Renal cortex interstitium (tissue), 11 donors: ENCODE data around the gene EXOC3L4. TPM values are rescaled to one million over a fixed set of nuclear protein-coding genes. Genes with fewer than 3 reads are reported as not detected.

Experiments
- DNase-seq, 11 donors: peaks; one replicate each; pipeline ENCODE4 v3.0.0-alpha.2; 2013; ENCODE audit warnings: low read depth in 9 of 11, low spot score in 4 of 11; ENCODE audit errors: extremely low read depth in 1 of 11
- polyA plus RNA-seq, 3 donors: library from polyadenylated mRNA; unstranded; fragments of 120-200 nt; gene quantifications; one replicate each; pipeline ENCODE4 v1.2.1, GENCODE V29; 2013; ENCODE audit not compliant: insufficient read length in 3 of 3

Gene EXOC3L4
- polyA plus RNA-seq, 3 donors, result 2.4 to 8.7 (median 4.5) TPM

- DNase-seq, result no peak
These were observed 64.2 kb downstream of the EXOC3L4 start for GRCh38 chr14:103158688-103159087.

Other genes starting within 250 kb of the EXOC3L4 start
- gene AMN, start 172.1 kb upstream of the EXOC3L4 start, polyA plus RNA-seq, result 10 to 100 TPM; 19.9 to 52.1 (median 42.7) TPM
- 10 to 100 TPM; 74.0 to 98.5 (median 84.0) TPM for gene CDC42BPB, start 37.2 kb upstream of the EXOC3L4 start, polyA plus RNA-seq
- gene LBHD2, start 10.5 kb upstream of the EXOC3L4 start, polyA plus RNA-seq, result not detected
- gene TNFAIP2, start 28.7 kb downstream of the EXOC3L4 start, polyA plus RNA-seq, result 10 to 100 TPM; 22.8 to 38.0 (median 31.7) TPM
- 100 to 1,000 TPM; 224 to 256 (median 247) TPM for gene EIF5, start 239.5 kb downstream of the EXOC3L4 start, polyA plus RNA-seq